SH-SY5Y (cell line): Measurements from ENCODE around the gene SLC13A5.

ENCODE experiments used
- GATA2 ChIP-seq: IDR thresholded peaks from 2 replicates; pipeline ENCODE4 v1.6.1; 2011; ENCODE audit warnings: mild to moderate bottlenecking, low read depth, low read length
- GATA3 ChIP-seq: IDR thresholded peaks from 2 replicates; pipeline ENCODE4 v1.6.1; 2011; ENCODE audit warnings: low read depth, mild to moderate bottlenecking, low read length, moderate library complexity

- no peak for TF ChIP-seq GATA2
- TF ChIP-seq GATA3: no peak
Measured at GRCh38 chr17:6700948-6701307, 12.2 kb downstream of the SLC13A5 start.
